Heart left ventricle (tissue), 13 donors: Measurements from ENCODE around the gene HK3.
"Not testable (repeated sequence)": the region's sequence is repeated elsewhere in the genome, so short reads cannot be mapped to it uniquely, and the experiment has no call there.

Experiments
- POLR2A ChIP-seq, 2 donors: fragments of 450-650 bp; IDR thresholded peaks; one replicate each; pipeline ENCODE4 v1.6.1; 2017; ENCODE audit warnings: antibody characterized with exemption in 2 of 2, mild to moderate bottlenecking in 2 of 2, moderate library complexity in 2 of 2
- TF ChIP-seq, protein P1 (sequence below), 12 donors: fragments of 200-600 bp; sonication (generic) in 4 of 12; IDR thresholded peaks; one replicate each; pipeline versions ENCODE4 v1.5.0 to v1.8.0; 2018 to 2022; ENCODE audit warnings: antibody characterized with exemption in 12 of 12, mild to moderate bottlenecking in 5 of 12
- donor health status: ischemic (EF 13 %, LVEDD 7.1; RV severe dilation, severe dysfunction).
- donor health status: DM: no; HTN: yes; CAD: no.
- donor health status: DM: no; HTN: no; CAD: no.
- donor health status: ischemic (EF 25% LVEDD 6.9; RV normal size, moderate dysfunction).
- donor health status: ischemic (EF 25% LVEDD 5.7; RV mildly dilated, moderate dysfunction).
- donor health status: ischemic (EF 35%, LVEDD 5.7; RV mildly dilated, moderate dysfunction).
- donor health status: nonischemic (EF 11% LVEDD 7.7; RV severe dilation, severe dysfunction).
- donor health status: DM: yes; HTN: yes; CAD: no.
- donor health status: PGD.
- donor health status: ischemic (EF 29% LVEDD 5.4; RV normal size, mild dysfunction).
- donor health status: nonischemic (EF 23%, LVEDD 6.1; RV moderate dilation, normal function).

DNA sequence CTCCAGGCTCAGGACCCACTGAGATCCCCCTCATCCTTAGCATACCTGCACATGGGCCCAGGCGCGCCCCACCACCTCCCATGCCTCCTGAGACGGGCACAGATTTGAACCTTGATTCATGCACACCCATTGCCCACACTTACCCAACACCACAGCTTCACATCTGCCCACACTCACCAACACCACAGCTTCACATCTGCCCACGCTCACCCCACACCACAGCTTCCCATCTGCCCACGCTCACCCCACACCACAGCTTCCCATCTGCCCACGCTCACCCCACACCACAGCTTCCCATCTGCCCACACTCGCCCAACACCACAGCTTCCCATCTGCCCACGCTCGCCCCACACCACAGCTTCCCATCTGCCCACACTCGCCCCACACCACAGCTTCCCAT lies 28.5 kb downstream of the HK3 start:
- TF ChIP-seq, protein P1, sequence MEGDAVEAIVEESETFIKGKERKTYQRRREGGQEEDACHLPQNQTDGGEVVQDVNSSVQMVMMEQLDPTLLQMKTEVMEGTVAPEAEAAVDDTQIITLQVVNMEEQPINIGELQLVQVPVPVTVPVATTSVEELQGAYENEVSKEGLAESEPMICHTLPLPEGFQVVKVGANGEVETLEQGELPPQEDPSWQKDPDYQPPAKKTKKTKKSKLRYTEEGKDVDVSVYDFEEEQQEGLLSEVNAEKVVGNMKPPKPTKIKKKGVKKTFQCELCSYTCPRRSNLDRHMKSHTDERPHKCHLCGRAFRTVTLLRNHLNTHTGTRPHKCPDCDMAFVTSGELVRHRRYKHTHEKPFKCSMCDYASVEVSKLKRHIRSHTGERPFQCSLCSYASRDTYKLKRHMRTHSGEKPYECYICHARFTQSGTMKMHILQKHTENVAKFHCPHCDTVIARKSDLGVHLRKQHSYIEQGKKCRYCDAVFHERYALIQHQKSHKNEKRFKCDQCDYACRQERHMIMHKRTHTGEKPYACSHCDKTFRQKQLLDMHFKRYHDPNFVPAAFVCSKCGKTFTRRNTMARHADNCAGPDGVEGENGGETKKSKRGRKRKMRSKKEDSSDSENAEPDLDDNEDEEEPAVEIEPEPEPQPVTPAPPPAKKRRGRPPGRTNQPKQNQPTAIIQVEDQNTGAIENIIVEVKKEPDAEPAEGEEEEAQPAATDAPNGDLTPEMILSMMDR (IDR thresholded peaks at IDR 0.05) = not testable (repeated sequence)
- TF ChIP-seq POLR2A (IDR thresholded peaks at IDR 0.05) = not testable (repeated sequence)
